Thoracic aorta (tissue), 2 donors: Measurements from ENCODE around the gene UQCC2. TPM values are rescaled to one million over a fixed set of nuclear protein-coding genes. Genes with fewer than 3 reads are reported as not detected.

Experiments used
- ATAC-seq: fragments of 150-250 bp; one replicate; pipeline ENCODE4 v1.8.0; 2017; ENCODE audit warnings: low read depth; ENCODE audit not compliant: insufficient number of reproducible peaks, low FRiP score
- DNase-seq: peaks from one replicate; pipeline ENCODE4 v3.0.0-alpha.2; 2020; ENCODE audit warnings: low spot score
- H3K27ac ChIP-seq, 2 donors: fragments of 200-600 bp; sonication (generic); 1 replicate in 1 of 2; 2 replicates in 1 of 2; pipeline ENCODE4 v1.5.1; 2016; ENCODE audit warnings: mild to moderate bottlenecking in 2 of 2, moderate library complexity in 2 of 2
- H3K27me3 ChIP-seq: fragments of 200-600 bp; sonication (generic); replicated peaks from 2 replicates; pipeline ENCODE4 v1.6.0; 2016; ENCODE audit warnings: mild to moderate bottlenecking; ENCODE audit not compliant: insufficient read depth
- H3K36me3 ChIP-seq: fragments of 200-600 bp; sonication (generic); one replicate; pipeline ENCODE4 v1.5.1; 2016
- H3K4me1 ChIP-seq, 2 donors: fragments of 200-600 bp; sonication (generic); 1 replicate in 1 of 2; 2 replicates in 1 of 2; pipeline versions ENCODE4 v1.5.1 to v1.6.0; 2016; ENCODE audit warnings: low read depth in 2 of 2, mild to moderate bottlenecking in 1 of 2; ENCODE audit not compliant: control insufficient read depth in 1 of 2
- H3K4me3 ChIP-seq: fragments of 200-600 bp; sonication (generic); 2 replicates; pipeline ENCODE4 v1.5.1; 2016; ENCODE audit warnings: mild to moderate bottlenecking
- H3K9me3 ChIP-seq: fragments of 200-600 bp; sonication (generic); 2 replicates; pipeline ENCODE4 v1.5.1; 2016
- CTCF ChIP-seq: fragments of 200-600 bp; sonication (generic); IDR thresholded peaks from one replicate; pipeline ENCODE4 v1.5.1; 2019; ENCODE audit warnings: antibody characterized with exemption
- total RNA-seq, 2 donors: library from RNA; depleted of rRNA; stranded (reverse); fragments of >200 nt; gene quantifications; one replicate each; pipeline versions ENCODE4 v1.1.0 to v1.2.3, GENCODE V29; 2016

UQCC2 gene
- total RNA-seq, 2 donors from 2014 or later: 15.0 to 39.8 TPM

GRCh38 chr6:33667776-33668175, 43.7 kb downstream of the UQCC2 start:
- DNase-seq (no peak), ATAC-seq (no peak)
- Histone ChIP-seq H3K27ac (no peak overlapping the region), H3K9me3 (no peaks in the 10 kb centered on the region), H3K36me3 (no peaks in the 10 kb centered on the region), H3K4me3 (no peak overlapping the region), H3K27me3 (no peaks in the 10 kb centered on the region), H3K4me1 (peaks cover 0 to 3% of the 10 kb centered on the region in 2 donors)
- TF ChIP-seq CTCF: no peak

GRCh38 chr6:33667072-33667471, 44.4 kb downstream of the UQCC2 start:
- Histone ChIP-seq H3K36me3 (no peaks in the 10 kb centered on the region), H3K9me3 (no peaks in the 10 kb centered on the region), H3K4me3 (no peak overlapping the region), H3K27ac (no peak overlapping the region), H3K4me1 (no peaks in the 10 kb centered on the region), H3K27me3 (no peaks in the 10 kb centered on the region)
- ATAC-seq (no peak), DNase-seq (no peak)
- no peak for TF ChIP-seq CTCF

GRCh38 chr6:33665957-33666356, 45.5 kb downstream of the UQCC2 start:
- H3K36me3 ChIP-seq: no peaks in the 10 kb centered on the region
- no peak for DNase-seq
- no peak for TF ChIP-seq CTCF
- H3K27ac ChIP-seq: no peak overlapping the region
- H3K4me3 ChIP-seq: no peak overlapping the region
- no peak for ATAC-seq
- H3K27me3 ChIP-seq: no peaks in the 10 kb centered on the region
- no peaks in the 10 kb centered on the region for H3K4me1 ChIP-seq
- no peaks in the 10 kb centered on the region for H3K9me3 ChIP-seq

GRCh38 chr6:33664506-33665057, 46.9 kb downstream of the UQCC2 start:
- no peak for TF ChIP-seq CTCF
- Histone ChIP-seq H3K4me3 (no peak overlapping the region), H3K27me3 (no peaks in the 10 kb centered on the region), H3K27ac (no peak overlapping the region), H3K36me3 (no peaks in the 10 kb centered on the region), H3K4me1 (no peaks in the 10 kb centered on the region), H3K9me3 (no peaks in the 10 kb centered on the region)
- DNase-seq: no peak
- ATAC-seq: no peak

GRCh38 chr6:33663727-33664449, 47.6 kb downstream of the UQCC2 start:
- ATAC-seq (no peak), DNase-seq (no peak)
- Histone ChIP-seq H3K4me1 (no peaks in the 10 kb centered on the region), H3K27me3 (no peaks in the 10 kb centered on the region), H3K36me3 (no peaks in the 10 kb centered on the region), H3K4me3 (no peak overlapping the region), H3K27ac (no peak overlapping the region), H3K9me3 (no peaks in the 10 kb centered on the region)
- no peak for TF ChIP-seq CTCF
